Progenitor cell of endocrine pancreas (in vitro differentiated cells): ENCODE measurements around the gene SLFN12. TPM values are rescaled to one million over a fixed set of nuclear protein-coding genes. Genes with fewer than 3 reads are reported as not detected.
"Not testable (repeated sequence)": the region's sequence is repeated elsewhere in the genome, so short reads cannot be mapped to it uniquely, and the experiment has no call there.

Experiments
- DNase-seq: peaks from one replicate; pipeline ENCODE4 v3.0.0; 2021; ENCODE audit warnings: low spot score; ENCODE audit not compliant: unreplicated experiment
- H3K27ac Mint-ChIP-seq: 2 replicates; pipeline ENCODE4 v1.8.0; 2021; ENCODE audit warnings: mild to moderate bottlenecking, moderate library complexity, mixed read lengths
- H3K27me3 Mint-ChIP-seq: 2 replicates; pipeline ENCODE4 v1.8.0; 2021; ENCODE audit warnings: mixed read lengths
- H3K36me3 Mint-ChIP-seq: 2 replicates; pipeline ENCODE4 v1.8.0; 2022; ENCODE audit warnings: mixed read lengths; ENCODE audit not compliant: insufficient read depth
- H3K4me1 Mint-ChIP-seq: 2 replicates; pipeline ENCODE4 v1.8.0; 2021; ENCODE audit warnings: low read depth, mixed read lengths
- H3K4me3 Mint-ChIP-seq: 2 replicates; pipeline ENCODE4 v1.8.0; 2021; ENCODE audit warnings: low read depth, mild to moderate bottlenecking, moderate library complexity, mixed read lengths
- H3K9me3 Mint-ChIP-seq: 2 replicates; pipeline ENCODE4 v1.8.0; 2021; ENCODE audit warnings: low read depth, mixed read lengths
- total RNA-seq: library from RNA; stranded (reverse); gene quantifications from 2 replicates; pipeline ENCODE4 v1.2.1, GENCODE V29; 2021
- TF ChIP-seq, protein P1 (sequence below): fragments of 200-600 bp; sonication (generic); IDR thresholded peaks from one replicate; pipeline ENCODE4 v1.5.0; 2021; ENCODE audit warnings: antibody characterized with exemption, mild to moderate bottlenecking; ENCODE audit not compliant: unreplicated experiment

Gene SLFN12
- total RNA-seq, 1 donor from 2014 or later, result 16.6 TPM

- H3K36me3 Mint-ChIP-seq, result no peaks in the 10 kb centered on the region
- H3K4me3 Mint-ChIP-seq, result no peak overlapping the region
- no peaks in the 10 kb centered on the region for H3K9me3 Mint-ChIP-seq
- DNase-seq, result no peak
- H3K27me3 Mint-ChIP-seq, result peaks cover 3% of the 10 kb centered on the region
- TF ChIP-seq, protein P1, sequence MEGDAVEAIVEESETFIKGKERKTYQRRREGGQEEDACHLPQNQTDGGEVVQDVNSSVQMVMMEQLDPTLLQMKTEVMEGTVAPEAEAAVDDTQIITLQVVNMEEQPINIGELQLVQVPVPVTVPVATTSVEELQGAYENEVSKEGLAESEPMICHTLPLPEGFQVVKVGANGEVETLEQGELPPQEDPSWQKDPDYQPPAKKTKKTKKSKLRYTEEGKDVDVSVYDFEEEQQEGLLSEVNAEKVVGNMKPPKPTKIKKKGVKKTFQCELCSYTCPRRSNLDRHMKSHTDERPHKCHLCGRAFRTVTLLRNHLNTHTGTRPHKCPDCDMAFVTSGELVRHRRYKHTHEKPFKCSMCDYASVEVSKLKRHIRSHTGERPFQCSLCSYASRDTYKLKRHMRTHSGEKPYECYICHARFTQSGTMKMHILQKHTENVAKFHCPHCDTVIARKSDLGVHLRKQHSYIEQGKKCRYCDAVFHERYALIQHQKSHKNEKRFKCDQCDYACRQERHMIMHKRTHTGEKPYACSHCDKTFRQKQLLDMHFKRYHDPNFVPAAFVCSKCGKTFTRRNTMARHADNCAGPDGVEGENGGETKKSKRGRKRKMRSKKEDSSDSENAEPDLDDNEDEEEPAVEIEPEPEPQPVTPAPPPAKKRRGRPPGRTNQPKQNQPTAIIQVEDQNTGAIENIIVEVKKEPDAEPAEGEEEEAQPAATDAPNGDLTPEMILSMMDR, result no peak
- no peaks in the 10 kb centered on the region for H3K4me1 Mint-ChIP-seq
- H3K27ac Mint-ChIP-seq, result no peak overlapping the region
Measured at GRCh38 chr17:35468475-35468874, 36.2 kb upstream of the SLFN12 start.

DNA sequence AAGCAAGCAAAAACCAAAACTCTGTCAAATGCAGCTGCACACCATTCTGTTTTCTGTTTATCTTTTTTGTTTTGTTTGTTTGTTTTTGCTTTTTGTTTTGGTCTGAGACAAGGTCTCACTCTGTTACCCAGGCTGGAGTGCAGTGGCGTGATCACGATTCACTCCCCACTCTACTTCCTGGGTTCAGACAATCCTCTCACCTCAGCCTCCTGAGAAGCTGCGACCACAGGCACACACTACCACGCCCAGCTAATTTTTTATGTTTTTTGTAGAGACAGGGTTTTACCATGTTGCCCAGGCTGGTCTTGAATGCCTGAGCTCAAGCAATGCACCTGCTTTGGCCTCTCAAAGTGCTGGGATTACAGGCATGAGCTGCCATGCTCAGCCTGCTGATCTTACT, 35.5 kb upstream of the SLFN12 start:
- H3K4me3 Mint-ChIP-seq, result no peak overlapping the region
- no peak for DNase-seq
- H3K36me3 Mint-ChIP-seq, result no peaks in the 10 kb centered on the region
- peaks cover 5% of the 10 kb centered on the region for H3K4me1 Mint-ChIP-seq
- peaks cover 3% of the 10 kb centered on the region for H3K27me3 Mint-ChIP-seq
- no peaks in the 10 kb centered on the region for H3K9me3 Mint-ChIP-seq
- H3K27ac Mint-ChIP-seq, result no peak overlapping the region
- TF ChIP-seq, protein P1, result no peak

DNA sequence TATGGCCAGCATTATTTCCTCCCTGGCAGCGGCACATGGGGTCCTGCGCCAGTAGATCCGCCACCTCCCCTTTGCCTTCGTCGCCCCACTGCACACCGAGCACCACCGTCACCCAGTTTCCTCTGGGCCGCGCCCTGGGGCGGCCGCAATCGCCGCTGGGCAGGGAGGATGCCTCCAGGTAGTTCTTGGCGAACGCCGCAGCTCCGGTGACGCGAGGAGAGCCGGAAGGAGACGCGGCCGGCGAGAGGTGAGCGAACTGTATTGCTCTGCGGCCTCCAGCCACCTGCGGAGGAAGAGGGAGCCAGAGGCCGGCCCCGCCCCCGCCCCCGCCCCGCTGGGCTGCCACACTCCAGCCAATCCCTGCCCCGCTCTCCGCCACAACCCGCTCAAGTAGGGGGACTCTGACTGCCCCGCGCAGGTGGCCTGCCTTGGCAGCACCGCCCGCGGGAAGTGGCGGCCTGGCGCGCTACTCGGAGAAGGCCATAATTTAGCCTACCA, 28.1 kb upstream of the SLFN12 start:
- Mint-ChIP-seq H3K9me3 (peaks cover 30% of the 10 kb centered on the region), H3K27me3 (peaks cover 29% of the 10 kb centered on the region), H3K27ac (no peak overlapping the region), H3K36me3 (no peaks in the 10 kb centered on the region), H3K4me3 (peak overlapping the region; percentile 51), H3K4me1 (peaks cover 10% of the 10 kb centered on the region)
- peak; percentile 39 for DNase-seq
- TF ChIP-seq, protein P1, result no peak

DNA sequence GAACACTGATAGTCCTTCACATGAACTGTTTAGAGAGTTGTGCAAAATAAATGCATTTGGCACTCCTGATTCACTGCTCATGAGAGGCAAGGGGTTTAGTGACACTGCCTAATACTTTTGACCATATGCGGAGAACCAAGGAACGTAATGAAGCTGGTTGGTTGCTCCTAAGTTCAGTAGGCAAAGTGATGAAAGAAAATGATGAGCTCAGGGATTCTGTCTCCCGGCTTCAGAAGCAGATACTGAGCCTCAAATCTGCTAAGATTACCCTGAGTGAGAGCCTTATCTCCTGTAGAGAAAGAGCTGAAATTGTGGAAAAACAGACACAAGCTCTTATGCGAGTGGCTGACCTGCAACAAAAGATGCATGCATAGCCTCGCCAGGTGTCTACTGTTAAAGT, 21.7 kb upstream of the SLFN12 start:
- not testable (repeated sequence) for H3K4me3 Mint-ChIP-seq, H3K36me3 Mint-ChIP-seq, H3K4me1 Mint-ChIP-seq, DNase-seq, H3K27ac Mint-ChIP-seq
- Mint-ChIP-seq H3K27me3 (peaks cover 45% of the 10 kb centered on the region), H3K9me3 (peaks cover 20% of the 10 kb centered on the region)

DNA sequence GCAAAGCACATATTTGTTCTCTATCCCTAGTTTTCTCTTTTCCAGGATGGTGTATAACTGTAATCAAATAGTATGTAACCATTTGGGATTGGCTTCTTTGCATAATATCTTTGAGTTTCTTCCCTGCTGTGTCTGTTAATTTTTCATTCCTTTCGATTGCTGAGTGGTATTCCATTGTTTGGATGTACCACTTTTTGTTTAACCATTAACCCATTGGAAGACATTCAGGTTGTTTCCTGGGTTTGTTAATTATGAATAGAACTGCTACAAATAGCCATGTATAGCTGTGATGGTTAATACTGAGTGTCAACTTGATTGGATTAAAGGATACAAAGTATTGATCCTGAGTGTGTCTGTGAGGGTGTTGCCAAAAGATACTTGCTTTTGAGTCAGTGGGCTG, 20.9 kb upstream of the SLFN12 start:
- DNase-seq, result no peak
- TF ChIP-seq, protein P1, result no peak
- no peak overlapping the region for H3K4me3 Mint-ChIP-seq
- no peaks in the 10 kb centered on the region for H3K36me3 Mint-ChIP-seq
- H3K27me3 Mint-ChIP-seq, result peaks cover 39% of the 10 kb centered on the region
- H3K27ac Mint-ChIP-seq, result no peak overlapping the region
- peaks cover 13% of the 10 kb centered on the region for H3K9me3 Mint-ChIP-seq
- H3K4me1 Mint-ChIP-seq, result peaks cover 2% of the 10 kb centered on the region

DNA sequence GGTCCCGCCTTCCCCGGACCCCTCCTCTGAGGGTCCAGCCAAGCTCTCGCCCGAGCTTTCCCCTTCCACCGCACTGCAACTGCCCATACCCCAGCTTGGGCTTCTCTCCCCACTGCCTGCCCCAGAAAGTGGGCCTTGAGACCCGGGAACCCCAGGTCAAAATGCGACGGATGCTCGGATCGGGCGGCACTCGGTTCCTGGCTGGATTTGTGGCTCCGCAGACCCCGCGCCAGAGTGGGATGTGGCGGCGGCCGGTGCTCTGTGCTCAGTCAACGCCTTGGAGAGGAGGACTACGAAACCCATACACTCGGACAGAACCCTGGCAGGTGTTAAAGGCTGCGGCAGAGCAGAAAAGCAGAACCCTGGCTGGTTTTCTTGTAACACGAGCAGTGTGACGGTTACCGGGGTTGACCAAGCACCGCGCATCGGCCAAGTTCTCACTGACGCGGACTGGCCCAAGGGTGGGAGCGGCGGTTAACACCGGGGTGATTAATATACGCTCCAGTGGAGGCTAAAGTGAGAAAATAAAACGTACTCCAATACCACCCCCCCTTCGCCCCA, 17.2 kb upstream of the SLFN12 start:
- H3K27ac Mint-ChIP-seq, result no peak overlapping the region
- no peaks in the 10 kb centered on the region for H3K9me3 Mint-ChIP-seq
- no peaks in the 10 kb centered on the region for H3K36me3 Mint-ChIP-seq
- TF ChIP-seq, protein P1, result no peak
- peaks cover 10% of the 10 kb centered on the region for H3K4me1 Mint-ChIP-seq
- H3K27me3 Mint-ChIP-seq, result peaks cover 28% of the 10 kb centered on the region
- DNase-seq, result no peak
- peak overlapping the region; percentile 79 for H3K4me3 Mint-ChIP-seq
